Heart left ventricle (tissue), 13 donors: Measurements from ENCODE around the gene MLLT10.

ENCODE experiments used
- POLR2A ChIP-seq, 2 donors: fragments of 450-650 bp; IDR thresholded peaks; one replicate each; pipeline ENCODE4 v1.6.1; 2017; ENCODE audit warnings: antibody characterized with exemption in 2 of 2, mild to moderate bottlenecking in 2 of 2, moderate library complexity in 2 of 2
- TF ChIP-seq, protein P1 (sequence below), 12 donors: fragments of 200-600 bp; sonication (generic) in 4 of 12; IDR thresholded peaks; one replicate each; pipeline versions ENCODE4 v1.5.0 to v1.8.0; 2018 to 2022; ENCODE audit warnings: antibody characterized with exemption in 12 of 12, mild to moderate bottlenecking in 5 of 12
- donor health status: ischemic (EF 13 %, LVEDD 7.1; RV severe dilation, severe dysfunction).
- donor health status: DM: no; HTN: yes; CAD: no.
- donor health status: DM: no; HTN: no; CAD: no.
- donor health status: ischemic (EF 25% LVEDD 6.9; RV normal size, moderate dysfunction).
- donor health status: ischemic (EF 25% LVEDD 5.7; RV mildly dilated, moderate dysfunction).
- donor health status: ischemic (EF 35%, LVEDD 5.7; RV mildly dilated, moderate dysfunction).
- donor health status: nonischemic (EF 11% LVEDD 7.7; RV severe dilation, severe dysfunction).
- donor health status: DM: yes; HTN: yes; CAD: no.
- donor health status: PGD.
- donor health status: ischemic (EF 29% LVEDD 5.4; RV normal size, mild dysfunction).
- donor health status: nonischemic (EF 23%, LVEDD 6.1; RV moderate dilation, normal function).

DNA sequence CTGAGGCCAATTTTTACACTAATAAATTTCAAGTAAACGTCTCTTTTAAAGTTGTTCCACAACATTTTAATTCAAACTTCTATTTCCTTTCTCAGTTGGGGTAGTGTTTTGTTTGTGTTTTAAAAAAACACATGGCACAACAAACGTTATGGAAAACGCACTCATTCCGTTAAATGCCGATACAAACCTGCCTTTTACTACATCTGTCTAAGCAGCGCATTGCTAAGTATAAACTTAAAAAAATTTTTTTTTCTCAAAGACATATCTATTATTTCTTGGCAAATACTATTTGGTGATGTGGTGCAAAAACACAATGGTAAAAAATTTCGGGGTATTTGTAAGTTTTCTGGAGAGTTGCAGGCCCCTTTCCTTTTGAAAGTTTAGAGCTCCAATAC is 9.9 kb upstream of the MLLT10 start:
- TF ChIP-seq, protein P1, sequence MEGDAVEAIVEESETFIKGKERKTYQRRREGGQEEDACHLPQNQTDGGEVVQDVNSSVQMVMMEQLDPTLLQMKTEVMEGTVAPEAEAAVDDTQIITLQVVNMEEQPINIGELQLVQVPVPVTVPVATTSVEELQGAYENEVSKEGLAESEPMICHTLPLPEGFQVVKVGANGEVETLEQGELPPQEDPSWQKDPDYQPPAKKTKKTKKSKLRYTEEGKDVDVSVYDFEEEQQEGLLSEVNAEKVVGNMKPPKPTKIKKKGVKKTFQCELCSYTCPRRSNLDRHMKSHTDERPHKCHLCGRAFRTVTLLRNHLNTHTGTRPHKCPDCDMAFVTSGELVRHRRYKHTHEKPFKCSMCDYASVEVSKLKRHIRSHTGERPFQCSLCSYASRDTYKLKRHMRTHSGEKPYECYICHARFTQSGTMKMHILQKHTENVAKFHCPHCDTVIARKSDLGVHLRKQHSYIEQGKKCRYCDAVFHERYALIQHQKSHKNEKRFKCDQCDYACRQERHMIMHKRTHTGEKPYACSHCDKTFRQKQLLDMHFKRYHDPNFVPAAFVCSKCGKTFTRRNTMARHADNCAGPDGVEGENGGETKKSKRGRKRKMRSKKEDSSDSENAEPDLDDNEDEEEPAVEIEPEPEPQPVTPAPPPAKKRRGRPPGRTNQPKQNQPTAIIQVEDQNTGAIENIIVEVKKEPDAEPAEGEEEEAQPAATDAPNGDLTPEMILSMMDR (IDR thresholded peaks at IDR 0.05) = no peak
- no peak for TF ChIP-seq POLR2A (IDR thresholded peaks at IDR 0.05)
